Endothelial cell of umbilical vein (primary cell): Measurements from ENCODE around the gene HMCN1. TPM values are rescaled to one million over a fixed set of nuclear protein-coding genes. Genes with fewer than 3 reads are reported as not detected.
A peak's percentile ranks its signal among the peaks of the same experiment; 100 is the strongest.

Experiments
- BruUV-seq: library from RNA; stranded (reverse); fragments of 400-500 nt; replicated peaks from 2 replicates; lab custom pipeline; 2021; lab: Mats Ljungman, UMichigan
- CTCF ChIA-PET: fragments of 300-600, 350-600 bp; sonication (Branson Sonifier 250); formaldehyde crosslinking; loops from one replicate; lab custom pipeline; 2021; ENCODE audit warnings: antibody characterized with exemption, inconsistent platforms; lab: Charles Lee
- POLR2A ChIA-PET: fragments of 300-600, 350-600 bp; sonication (Branson Sonifier 250); formaldehyde crosslinking; loops from one replicate; lab custom pipeline; 2021; ENCODE audit warnings: antibody characterized with exemption, inconsistent platforms; lab: Charles Lee
- DNase-seq: peaks from one replicate; pipeline ENCODE4 v3.0.0-alpha.2; 2011; ENCODE audit warnings: low read depth, low spot score
- FAIRE-seq: peaks from 2 replicates; lab custom pipeline; 2011; peaks lifted over from hg19 to GRCh38; lab: Jason Lieb, UNC
- H2AFZ ChIP-seq: 2 replicates; pipeline ENCODE4 v1.6.0; 2012; ENCODE audit warnings: low read depth, low read length, control low read depth, inconsistent platforms
- H3K27ac ChIP-seq: 2 replicates; pipeline ENCODE4 v1.5.1; 2011; ENCODE audit warnings: low read depth, mild to moderate bottlenecking, control low read depth, low read length, moderate library complexity; ENCODE audit not compliant: insufficient read depth
- H3K27me3 ChIP-seq, 2 experiments: 2 replicates each; pipeline versions ENCODE4 v1.6.0 to v1.6.1; 2011; ENCODE audit warnings: low read length in 2 of 2, mixed read lengths in 1 of 2; ENCODE audit not compliant: control insufficient read depth in 2 of 2, insufficient read depth in 2 of 2
- H3K36me3 ChIP-seq, 2 experiments: 2 replicates in 1 of 2; 3 replicates in 1 of 2; pipeline ENCODE4 v1.5.1; 2011; ENCODE audit warnings: low read length in 2 of 2, mild to moderate bottlenecking in 1 of 2, moderate library complexity in 1 of 2; ENCODE audit not compliant: control insufficient read depth in 2 of 2, insufficient read depth in 2 of 2; ENCODE audit errors: extremely low read depth in 1 of 2
- H3K4me1 ChIP-seq: 3 replicates; pipeline ENCODE4 v1.5.1; 2011; ENCODE audit warnings: mild to moderate bottlenecking, low read length; ENCODE audit not compliant: control insufficient read depth, insufficient read depth; ENCODE audit errors: extremely low read depth
- H3K4me2 ChIP-seq: 2 replicates; pipeline ENCODE4 v1.6.1; 2011; ENCODE audit warnings: low read length, control low read depth, mixed read lengths; ENCODE audit not compliant: insufficient read depth
- H3K4me3 ChIP-seq, 3 experiments: fragments of 200-600 bp in 1 of 3; sonication (generic), shearing (Covaris generic) in 1 of 3; replicated peaks in 1 of 3; 2 replicates each; pipeline ENCODE4 v1.5.1; 2011 to 2016; ENCODE audit warnings: control low read depth in 3 of 3, low read length in 3 of 3, mild to moderate bottlenecking in 2 of 3, inconsistent platforms in 1 of 3, low read depth in 1 of 3, moderate library complexity in 1 of 3; ENCODE audit not compliant: insufficient read depth in 1 of 3
- H3K79me2 ChIP-seq: 2 replicates; pipeline ENCODE4 v1.6.0; 2012; ENCODE audit warnings: low read length, inconsistent platforms; ENCODE audit not compliant: control insufficient read depth, insufficient read depth
- H3K9ac ChIP-seq: replicated peaks from 2 replicates; pipeline ENCODE3; 2011; ENCODE audit warnings: low read length, control low read depth; ENCODE audit not compliant: insufficient read depth; ENCODE audit errors: extremely low read depth
- H3K9me1 ChIP-seq: replicated peaks from 3 replicates; pipeline ENCODE4 v1.6.0; 2011; ENCODE audit warnings: mild to moderate bottlenecking, low read length; ENCODE audit not compliant: control insufficient read depth, insufficient read depth; ENCODE audit errors: extremely low read depth
- H3K9me3 ChIP-seq: replicated peaks from 2 replicates; pipeline ENCODE4 v1.5.1; 2012; ENCODE audit warnings: low read length, inconsistent platforms; ENCODE audit not compliant: control insufficient read depth, insufficient read depth
- H4K20me1 ChIP-seq: replicated peaks from 2 replicates; pipeline ENCODE3; 2011; ENCODE audit warnings: mild to moderate bottlenecking, low read length; ENCODE audit not compliant: control insufficient read depth, insufficient read depth; ENCODE audit errors: extremely low read depth
- CTCF ChIP-seq, 2 donors: IDR thresholded peaks; 1 replicate in 1 of 2; 2 replicates in 1 of 2; pipeline ENCODE4 v1.5.1; 2011; ENCODE audit warnings: low read length in 2 of 2, mild to moderate bottlenecking in 2 of 2, moderate library complexity in 2 of 2, control low read depth in 1 of 2, inconsistent platforms in 1 of 2, low read depth in 1 of 2; ENCODE audit not compliant: insufficient read depth in 1 of 2; ENCODE audit errors: extremely low read depth in 1 of 2
- EZH2 ChIP-seq: IDR thresholded peaks from 2 replicates; pipeline ENCODE4 v1.6.1; 2012; ENCODE audit warnings: borderline replicate concordance, low read depth, mild to moderate bottlenecking, moderate library complexity, low read length, inconsistent platforms; ENCODE audit not compliant: severe bottlenecking
- FOS ChIP-seq: IDR thresholded peaks from 2 replicates; pipeline ENCODE4 v1.6.1; 2011; ENCODE audit warnings: mild to moderate bottlenecking, low read length, moderate library complexity, borderline replicate concordance; ENCODE audit not compliant: insufficient read depth
- GATA2 ChIP-seq: IDR thresholded peaks from 2 replicates; pipeline ENCODE4 v1.7.0; 2011; ENCODE audit warnings: low read depth, mild to moderate bottlenecking, moderate library complexity, mixed read lengths, low read length; ENCODE audit not compliant: insufficient read length, insufficient read depth
- JUN ChIP-seq: IDR thresholded peaks from 2 replicates; pipeline ENCODE4 v1.6.1; 2011; ENCODE audit warnings: borderline replicate concordance, low read depth; ENCODE audit not compliant: insufficient read length, insufficient read depth
- MAX ChIP-seq: IDR thresholded peaks from 2 replicates; pipeline ENCODE4 v1.6.1; 2011; ENCODE audit not compliant: insufficient read depth, insufficient read length
- MYC ChIP-seq: IDR thresholded peaks from one replicate; pipeline ENCODE4 v1.6.1; 2011; ENCODE audit warnings: mild to moderate bottlenecking, low read depth, low read length
- POLR2A ChIP-seq: IDR thresholded peaks from 2 replicates; pipeline ENCODE4 v1.6.1; 2012; ENCODE audit warnings: low read depth, mild to moderate bottlenecking, control low read depth, low read length
- POLR2AphosphoS5 ChIP-seq: IDR thresholded peaks from 2 replicates; pipeline ENCODE4 v1.6.1; 2012; ENCODE audit warnings: low read depth, mild to moderate bottlenecking, control low read depth, low read length, moderate library complexity; ENCODE audit not compliant: insufficient read depth
- dilution Hi-C: fragments of 300-500 bp; cut with MboI; formaldehyde crosslinking; loops from one replicate; pipeline ENCODE4 v1.15.0; 2019; ENCODE audit warnings: low sequenced_read_pairs; ENCODE audit not compliant: extremely low pct_ligation_motif_present
- intact Hi-C: fragments of 100-400 bp; cut with micrococcal nuclease; formaldehyde crosslinking; loops from one replicate; pipeline ENCODE4 v1.10.0; 2022
- polyA plus RNA-seq, 4 experiments: library from polyadenylated mRNA; depleted of rRNA in 3 of 4; stranded (reverse) in 3 of 4; unstranded in 1 of 4; fragments of >200 nt; gene quantifications; 2 replicates each; pipeline versions ENCODE4 v1.2.1 to v1.2.3, GENCODE V29; 2011 to 2012; ENCODE audit warnings: missing spikeins in 1 of 4
- total RNA-seq: library from RNA; stranded (reverse); gene quantifications from 2 replicates; pipeline ENCODE4 v1.2.3, GENCODE V29; 2021

HMCN1 gene
- total and polyA plus RNA-seq, 2 donors (not counting 3 experiments of a cell fraction or from before 2014, with no cell fraction given) = 10.3 to 16.0 TPM

GRCh38 chr1:185984113-185984836, 250.1 kb downstream of the HMCN1 start:
- CTCF ChIA-PET = interaction anchor here (1.1 to 1.2 kb wide), 2 partner anchors 9 to 11 kb away, joined by 3 read pairs; no protein-coding TSS in a partner anchor
- H3K27me3 ChIP-seq = no peaks in the 10 kb centered on the region
- no peaks in the 10 kb centered on the region for H4K20me1 ChIP-seq
- no peaks in the 10 kb centered on the region for H3K79me2 ChIP-seq
- no peaks in the 10 kb centered on the region for H3K9me1 ChIP-seq
- no peak overlapping the region for H3K4me3 ChIP-seq
- no TSS peak for BruUV-seq
- POLR2A ChIA-PET = no interaction called here
- no peak overlapping the region for H2AFZ ChIP-seq
- dilution Hi-C loops = no loop called here
- H3K9ac ChIP-seq = no peak overlapping the region
- FAIRE-seq (no peak), DNase-seq (no peak)
- no peaks in the 10 kb centered on the region for H3K9me3 ChIP-seq
- H3K4me1 ChIP-seq = no peaks in the 10 kb centered on the region
- H3K27ac ChIP-seq = no peak overlapping the region
- no peak for TF ChIP-seq POLR2A
- TF ChIP-seq EZH2 = no peak
- TF ChIP-seq JUN = no peak
- no peak for TF ChIP-seq MAX
- intact Hi-C loops = no loop called here
- H3K4me2 ChIP-seq = no peak overlapping the region
- H3K36me3 ChIP-seq = no peaks in the 10 kb centered on the region

- POLR2A ChIA-PET = no interaction called here
- Histone ChIP-seq H3K27me3 (no peaks in the 10 kb centered on the region), H3K4me3 (no peak overlapping the region), H3K9me3 (no peaks in the 10 kb centered on the region), H3K9me1 (no peaks in the 10 kb centered on the region), H3K27ac (no peak overlapping the region), H3K4me2 (no peak overlapping the region), H2AFZ (no peak overlapping the region), H3K36me3 (no peaks in the 10 kb centered on the region), H3K9ac (no peak overlapping the region), H3K4me1 (no peaks in the 10 kb centered on the region), H4K20me1 (no peaks in the 10 kb centered on the region), H3K79me2 (no peaks in the 10 kb centered on the region)
- TF ChIP-seq EZH2 (no peak), JUN (no peak), POLR2AphosphoS5 (no peak), POLR2A (no peak), CTCF (IDR thresholded peaks at IDR 0.05; ENCODE audit: extremely low read depth in 1 of 2, insufficient read depth in 1 of 2, low read depth in 1 of 2, low read length in 2 of 2) (no peak), GATA2 (no peak), FOS (no peak), MYC (no peak), MAX (no peak)
- BruUV-seq = no TSS peak
- CTCF ChIA-PET = interaction anchor here (0.7 kb wide), 1 partner anchor 83 kb away, joined by 4 read pairs; no protein-coding TSS in a partner anchor
- DNase-seq (no peak), FAIRE-seq (peak; percentile 73)
- dilution Hi-C loops (no loop called here), intact Hi-C loops (no loop called here)
Measured at GRCh38 chr1:185987611-185988321, 253.6 kb downstream of the HMCN1 start.
